Stimulated activated CD4-positive, alpha-beta T cell treated with anti-CD3 and anti-CD28 coated beads, TNF-alpha, amount 100 ng/mL, for 4 hours (primary cell): Measurements from ENCODE around the gene CPZ.

Experiments used
- DNase-seq, 3 experiments: peaks; one replicate each; pipeline ENCODE4 v3.0.0-alpha.2; 2020; ENCODE audit warnings: low read depth in 3 of 3

Gene CPZ

DNA sequence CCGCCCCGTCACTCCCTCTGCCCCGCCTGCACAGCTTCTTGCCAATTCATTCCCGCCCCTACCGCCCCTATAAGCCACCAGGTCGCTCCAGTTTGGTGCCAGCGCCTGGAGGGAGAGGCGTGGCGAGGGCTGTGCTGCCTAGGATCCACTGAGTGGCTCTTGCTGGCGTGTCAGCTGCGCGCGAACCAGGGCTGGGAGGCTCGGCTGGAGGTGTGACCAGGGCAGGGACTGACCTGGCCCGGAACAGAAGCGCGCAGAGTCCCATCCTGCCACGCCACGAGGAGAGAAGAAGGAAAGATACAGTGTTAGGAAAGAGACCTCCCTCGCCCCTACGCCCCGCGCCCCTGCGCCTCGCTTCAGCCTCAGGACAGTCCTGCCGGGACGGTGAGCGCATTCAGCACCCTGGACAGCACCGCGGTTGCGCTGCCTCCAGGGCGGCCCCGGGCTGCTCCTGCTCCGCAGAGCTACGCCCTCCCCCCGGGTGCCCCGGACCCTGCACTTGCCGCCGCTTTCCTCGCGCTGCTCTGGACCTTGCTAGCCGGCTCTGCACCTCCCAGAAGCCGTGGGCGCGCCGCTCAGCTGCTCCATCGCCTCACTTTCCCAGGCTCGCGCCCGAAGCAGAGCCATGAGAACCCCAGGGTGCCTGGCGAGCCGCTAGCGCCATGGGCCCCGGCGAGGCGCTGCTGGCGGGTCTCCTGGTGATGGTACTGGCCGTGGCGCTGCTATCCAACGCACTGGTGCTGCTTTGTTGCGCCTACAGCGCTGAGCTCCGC, 12.1 kb upstream of the CPZ start, which contains the start of gene GPR78:
Gene GPR78, plus strand, starts transcription at position 72 of the 773 bp plus-strand sequence. Its CDS starts 591 bp downstream, at position 663.
- DNase-seq, result peak in 1 of 3 experiments; percentile 20

DNA sequence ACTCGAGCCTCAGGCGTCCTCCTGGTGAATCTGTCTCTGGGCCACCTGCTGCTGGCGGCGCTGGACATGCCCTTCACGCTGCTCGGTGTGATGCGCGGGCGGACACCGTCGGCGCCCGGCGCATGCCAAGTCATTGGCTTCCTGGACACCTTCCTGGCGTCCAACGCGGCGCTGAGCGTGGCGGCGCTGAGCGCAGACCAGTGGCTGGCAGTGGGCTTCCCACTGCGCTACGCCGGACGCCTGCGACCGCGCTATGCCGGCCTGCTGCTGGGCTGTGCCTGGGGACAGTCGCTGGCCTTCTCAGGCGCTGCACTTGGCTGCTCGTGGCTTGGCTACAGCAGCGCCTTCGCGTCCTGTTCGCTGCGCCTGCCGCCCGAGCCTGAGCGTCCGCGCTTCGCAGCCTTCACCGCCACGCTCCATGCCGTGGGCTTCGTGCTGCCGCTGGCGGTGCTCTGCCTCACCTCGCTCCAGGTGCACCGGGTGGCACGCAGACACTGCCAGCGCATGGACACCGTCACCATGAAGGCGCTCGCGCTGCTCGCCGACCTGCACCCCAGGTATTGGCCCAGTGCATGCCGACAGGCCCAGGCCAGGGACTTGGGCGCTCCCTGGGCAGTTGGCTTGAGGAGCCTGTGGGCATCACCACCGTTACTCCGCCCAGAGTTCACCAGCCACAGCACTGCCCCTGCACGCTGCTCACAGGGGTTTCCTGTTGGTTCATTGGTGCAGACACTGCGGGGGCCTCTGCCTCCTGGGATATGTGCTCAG, 11.3 kb upstream of the CPZ start:
- no peak for DNase-seq

DNA sequence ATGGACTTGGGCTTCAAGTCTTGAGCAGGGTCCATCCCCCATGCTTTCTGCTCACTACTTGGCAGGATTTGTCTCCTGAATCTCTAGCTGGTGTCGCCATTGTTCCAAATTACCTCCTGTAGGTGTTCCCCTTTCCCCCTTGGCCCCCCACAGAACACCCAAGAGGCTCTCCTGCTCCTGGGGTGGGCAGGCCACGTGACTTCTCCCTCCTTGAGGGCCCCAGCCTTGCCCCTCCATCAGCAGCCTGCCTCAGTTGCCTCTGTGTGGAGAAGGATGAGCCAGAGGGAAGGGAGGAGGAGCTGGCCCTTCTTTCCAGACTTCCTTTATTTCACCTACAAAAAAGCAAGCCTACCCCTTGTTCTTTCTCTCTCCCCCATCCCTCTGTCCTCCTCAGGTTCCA, 10.5 kb upstream of the CPZ start:
- DNase-seq, result no peak

DNA sequence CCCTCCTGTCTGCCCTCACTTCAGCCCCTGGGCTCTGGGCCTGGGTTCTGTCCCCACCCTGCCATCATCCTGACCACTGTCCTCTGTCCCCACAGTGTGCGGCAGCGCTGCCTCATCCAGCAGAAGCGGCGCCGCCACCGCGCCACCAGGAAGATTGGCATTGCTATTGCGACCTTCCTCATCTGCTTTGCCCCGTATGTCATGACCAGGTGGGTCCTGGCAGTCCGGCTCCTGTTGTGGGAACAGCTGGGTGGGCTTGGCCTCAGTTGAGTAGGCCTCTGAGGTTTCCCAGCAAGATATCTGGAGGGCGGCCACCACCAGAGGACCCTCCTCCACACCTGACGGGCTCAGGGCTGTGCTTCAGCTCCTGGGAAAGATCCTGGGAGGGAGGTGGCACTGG, 10.1 kb upstream of the CPZ start:
- DNase-seq, result no peak

DNA sequence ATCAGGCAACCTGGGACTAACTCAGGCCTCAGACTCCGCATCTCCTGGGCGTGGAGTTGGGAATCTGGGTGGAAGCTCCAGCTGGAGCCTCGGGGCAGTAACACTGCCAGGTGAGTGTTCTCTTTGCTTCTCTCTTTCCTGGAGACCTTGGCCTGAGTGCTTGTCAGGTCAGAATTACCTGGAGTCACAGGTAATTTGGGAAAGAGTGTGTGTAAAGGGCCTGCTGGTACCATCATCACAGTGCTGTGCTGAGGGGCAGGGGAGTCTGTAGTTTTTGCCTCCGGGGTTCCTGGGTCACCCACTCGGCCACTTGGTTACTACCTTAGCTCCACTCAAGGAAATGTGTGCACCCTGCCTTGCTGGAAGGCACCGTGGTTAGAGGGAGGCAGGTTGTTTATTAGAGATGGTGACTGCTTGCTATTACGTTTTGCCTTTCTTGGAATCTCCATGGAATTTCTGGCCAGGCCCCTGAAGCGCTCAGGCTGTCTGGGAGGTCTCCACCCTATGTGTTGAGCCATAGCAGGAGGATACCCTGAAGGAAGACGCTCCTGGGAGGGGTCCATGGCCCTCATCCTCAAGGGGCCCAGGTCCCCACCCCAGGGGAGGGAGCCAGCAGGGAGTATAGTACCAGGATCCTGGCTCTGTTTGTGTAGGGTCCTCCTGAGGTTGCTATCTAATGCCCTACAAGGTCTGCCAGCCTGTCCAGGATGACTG, 9.5 kb upstream of the CPZ start:
- DNase-seq, result no peak

DNA sequence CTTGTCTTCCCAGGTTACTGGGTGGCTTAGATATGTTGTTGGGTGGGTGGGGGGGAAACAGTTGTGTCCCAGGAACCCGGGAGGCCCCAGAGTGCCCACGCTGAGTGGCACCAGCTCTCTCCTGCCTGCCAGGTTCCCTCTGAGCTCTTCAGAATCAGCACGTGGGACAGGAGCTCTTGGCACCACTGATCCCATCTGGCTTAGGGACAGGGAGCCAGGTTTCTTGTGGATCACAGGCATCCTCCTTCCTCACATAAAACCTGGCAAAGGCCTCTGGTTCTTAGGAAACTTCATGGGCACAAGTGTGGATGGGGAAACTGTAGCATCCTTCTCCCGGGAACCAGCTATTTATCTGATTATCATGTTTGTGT, 8.9 kb upstream of the CPZ start:
- DNase-seq, result no peak

DNA sequence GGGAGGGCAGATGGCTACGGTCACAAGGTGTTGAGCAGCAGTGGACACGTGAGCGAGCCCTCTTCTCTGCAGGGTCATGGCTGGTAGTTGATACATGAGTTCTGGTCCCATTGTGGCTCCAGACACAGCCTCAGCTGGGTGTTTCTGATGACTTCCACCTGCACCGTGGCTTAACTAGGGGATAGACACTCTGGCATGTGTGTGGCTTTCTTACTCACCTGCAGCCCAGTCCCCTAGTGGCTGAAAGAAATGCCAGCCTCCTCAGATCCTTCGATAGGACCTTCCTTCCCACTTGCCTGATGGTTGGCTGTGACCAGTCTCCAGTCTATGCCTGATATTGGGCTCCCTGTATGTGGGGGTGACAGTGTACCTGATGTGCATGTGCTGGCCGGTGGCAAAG, 7.4 kb upstream of the CPZ start:
- DNase-seq, result no peak

DNA sequence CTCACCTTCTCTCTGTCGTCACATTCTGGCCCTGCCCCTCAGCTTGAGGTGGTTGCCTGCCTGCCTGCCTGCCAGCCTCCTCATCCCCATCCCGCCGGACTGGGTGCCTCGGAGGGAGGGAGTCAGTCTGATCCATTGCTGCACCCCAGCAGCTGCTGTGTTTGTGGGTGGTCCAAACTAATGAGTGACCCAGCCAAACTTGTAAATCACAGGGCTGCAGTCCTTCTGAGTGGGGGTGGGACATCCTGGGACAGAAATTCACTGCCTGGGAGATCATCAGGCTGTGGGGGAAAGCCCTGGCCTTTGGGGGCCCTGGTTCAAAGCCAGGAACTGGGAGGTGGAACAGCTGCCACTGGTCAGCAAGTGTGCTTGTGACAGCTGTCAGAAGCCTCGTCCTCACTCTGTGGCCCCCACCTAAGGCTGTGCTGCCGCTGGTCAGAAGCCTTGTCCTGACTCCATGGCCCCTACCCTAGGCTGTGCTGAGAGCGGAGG, 6.8 kb upstream of the CPZ start:
- DNase-seq, result no peak

DNA sequence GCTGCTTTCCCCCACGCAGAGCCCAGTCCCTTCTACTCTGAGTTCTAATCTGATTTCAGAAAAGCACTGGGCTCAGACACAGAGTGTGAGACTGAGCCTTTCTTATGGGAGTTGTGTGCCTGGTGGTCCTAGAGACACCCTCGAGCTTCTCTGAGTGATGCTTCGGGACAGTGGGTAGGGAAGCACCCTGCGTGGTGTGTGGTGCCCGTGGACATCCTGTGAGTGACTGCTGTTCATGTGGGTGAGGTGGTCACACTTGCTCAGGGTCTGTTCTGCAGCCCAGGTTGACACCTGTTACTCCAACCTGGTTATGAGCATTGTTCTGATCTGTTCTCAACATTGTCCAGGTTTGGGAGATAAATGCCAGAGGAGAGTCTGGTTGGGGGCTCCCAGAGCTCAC, 6.3 kb upstream of the CPZ start:
- no peak for DNase-seq

DNA sequence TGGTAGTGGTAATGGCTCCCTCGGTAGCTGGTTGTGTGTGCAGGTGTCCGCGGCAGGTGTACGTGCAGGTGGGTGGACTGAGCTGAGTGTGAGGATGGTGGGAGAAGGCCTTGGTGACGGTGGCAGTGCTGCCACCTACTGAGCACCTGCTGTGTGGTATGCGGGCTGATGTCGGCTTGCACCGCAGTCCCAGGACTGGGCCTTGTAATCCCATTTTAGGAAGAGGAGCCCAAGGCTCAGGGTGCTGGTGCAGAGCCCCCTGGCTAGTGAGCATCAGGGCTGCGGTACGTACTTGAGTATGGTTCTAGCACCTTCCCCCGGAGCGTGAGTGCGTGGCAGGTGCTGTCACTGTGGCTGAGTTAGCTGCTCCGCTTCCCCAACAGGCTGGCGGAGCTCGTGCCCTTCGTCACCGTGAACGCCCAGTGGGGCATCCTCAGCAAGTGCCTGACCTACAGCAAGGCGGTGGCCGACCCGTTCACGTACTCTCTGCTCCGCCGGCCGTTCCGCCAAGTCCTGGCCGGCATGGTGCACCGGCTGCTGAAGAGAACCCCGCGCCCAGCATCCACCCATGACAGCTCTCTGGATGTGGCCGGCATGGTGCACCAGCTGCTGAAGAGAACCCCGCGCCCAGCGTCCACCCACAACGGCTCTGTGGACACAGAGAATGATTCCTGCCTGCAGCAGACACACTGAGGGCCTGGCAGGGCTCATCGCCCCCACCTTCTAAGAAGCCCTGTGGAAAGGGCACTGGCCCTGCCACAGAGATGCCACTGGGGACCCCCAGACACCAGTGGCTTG, 5.7 kb upstream of the CPZ start:
- no peak for DNase-seq

DNA sequence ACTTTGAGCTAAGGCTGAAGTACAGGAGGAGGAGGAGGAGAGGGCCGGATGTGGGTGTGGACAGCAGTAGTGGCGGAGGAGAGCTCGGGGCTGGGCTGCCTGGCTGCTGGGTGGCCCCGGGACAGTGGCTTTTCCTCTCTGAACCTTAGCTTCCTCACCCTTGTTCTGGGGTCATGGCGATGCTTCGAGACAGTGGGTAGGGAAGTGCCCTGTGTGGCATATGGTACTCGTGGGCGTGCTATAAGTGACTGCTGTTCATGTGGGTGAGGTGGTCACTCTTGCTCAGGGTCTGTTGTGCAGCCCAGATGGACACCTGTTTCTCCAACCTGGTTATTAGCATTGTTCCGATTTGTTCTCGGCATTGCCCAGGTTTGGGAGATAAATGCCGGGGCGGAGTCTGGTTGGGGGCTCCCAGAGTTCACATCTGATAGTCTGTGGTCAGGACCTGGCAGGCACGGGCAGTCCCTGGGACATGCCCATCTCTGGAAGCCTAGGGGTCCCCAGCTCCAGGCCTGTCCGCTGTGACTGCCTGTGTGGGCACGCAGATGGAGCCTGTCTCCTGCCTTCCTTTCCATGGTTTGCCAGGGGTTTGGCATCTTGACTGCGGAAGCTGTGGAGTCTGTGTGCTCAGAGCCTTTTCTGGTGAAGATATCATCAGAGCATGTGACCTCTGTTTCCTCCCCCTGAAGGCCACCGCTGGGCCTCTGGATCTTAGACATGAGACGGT, 4.9 kb upstream of the CPZ start:
- no peak for DNase-seq

DNA sequence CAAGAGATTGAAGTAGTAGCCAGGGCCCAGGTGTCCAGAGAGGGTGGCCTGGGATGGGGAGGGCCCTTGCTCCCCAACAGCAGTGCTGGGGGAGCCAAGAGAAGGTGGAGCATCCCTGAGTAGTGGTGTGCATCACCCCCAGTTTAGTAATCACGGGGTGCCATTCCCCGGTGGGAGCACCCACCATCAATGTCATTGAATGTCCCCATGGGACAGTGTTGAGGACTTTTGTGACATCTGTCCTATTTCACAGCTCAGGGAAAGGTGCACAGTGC, 4.4 kb upstream of the CPZ start:
- DNase-seq, result no peak

DNA sequence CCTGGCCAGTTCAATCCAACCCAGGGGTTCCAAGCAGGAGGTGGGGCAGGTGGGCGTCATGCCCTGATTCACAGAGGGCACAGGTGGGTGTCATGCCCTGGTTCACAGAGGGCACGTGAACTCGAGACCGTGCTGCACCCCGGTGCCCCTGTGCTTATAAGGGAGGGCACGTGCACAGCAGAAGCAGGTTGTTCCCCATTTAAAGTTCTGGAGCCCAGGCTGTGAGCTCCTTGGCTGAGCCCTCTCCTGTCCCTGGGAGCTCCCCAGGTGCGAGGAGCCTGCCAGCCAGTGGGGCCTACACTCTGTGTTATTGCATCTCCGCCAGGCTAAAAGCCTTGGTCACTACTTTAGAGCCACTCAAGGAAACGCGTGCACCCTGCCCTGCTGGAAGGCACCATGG, 3.2 kb upstream of the CPZ start:
- no peak for DNase-seq

DNA sequence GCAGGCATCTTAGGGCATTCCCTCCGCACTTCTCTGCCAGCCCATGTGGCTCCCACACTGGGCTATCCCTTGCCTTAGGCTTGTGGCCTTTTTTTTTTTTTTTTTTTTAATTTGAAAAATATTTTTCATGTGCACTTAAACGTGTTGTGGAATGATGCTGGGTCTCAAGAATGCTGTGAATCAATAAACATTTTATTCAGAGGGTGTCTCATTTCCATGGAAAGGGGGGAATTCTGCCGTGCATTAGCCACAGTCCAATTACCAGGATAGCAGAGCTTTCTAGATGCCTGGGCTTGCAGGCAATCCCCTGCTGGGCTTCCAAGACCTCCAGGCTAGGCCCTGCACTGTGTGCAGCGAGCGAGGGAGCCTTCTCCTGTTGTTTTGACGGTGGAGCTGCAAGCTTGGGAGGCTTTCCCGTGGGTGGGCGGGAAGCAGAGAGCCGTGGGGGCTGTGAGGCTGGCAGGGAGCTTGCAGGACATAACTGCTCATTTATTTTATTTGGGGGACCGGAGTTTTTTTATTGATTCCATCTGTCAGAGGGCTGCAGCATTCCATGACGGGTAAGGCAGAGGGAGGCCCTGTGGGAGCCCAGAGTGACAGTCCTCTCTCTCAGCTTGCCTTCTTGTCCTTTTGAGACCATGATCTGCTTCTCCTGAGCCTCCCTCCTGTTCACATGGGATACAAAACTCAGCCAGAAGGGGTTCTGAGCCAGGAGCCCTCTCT, 2.6 kb upstream of the CPZ start:
- DNase-seq, result no peak

DNA sequence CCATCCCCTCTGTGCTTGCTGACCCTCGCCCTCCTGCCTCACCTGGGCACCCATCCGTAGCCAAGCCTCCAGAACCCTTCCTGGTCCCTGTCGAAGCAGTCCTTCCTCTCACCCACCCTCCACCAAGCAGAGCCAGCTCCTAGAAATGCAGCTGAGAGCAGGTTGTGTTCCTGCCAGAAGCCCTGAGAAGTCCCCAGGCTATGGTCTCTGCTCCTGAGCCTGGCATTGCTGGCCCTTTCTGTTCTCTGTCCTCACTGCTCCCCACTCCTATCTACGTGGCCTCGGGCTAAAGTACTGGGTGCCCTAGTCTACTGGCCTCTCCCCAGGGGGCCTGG, 2.1 kb upstream of the CPZ start:
- no peak for DNase-seq

DNA sequence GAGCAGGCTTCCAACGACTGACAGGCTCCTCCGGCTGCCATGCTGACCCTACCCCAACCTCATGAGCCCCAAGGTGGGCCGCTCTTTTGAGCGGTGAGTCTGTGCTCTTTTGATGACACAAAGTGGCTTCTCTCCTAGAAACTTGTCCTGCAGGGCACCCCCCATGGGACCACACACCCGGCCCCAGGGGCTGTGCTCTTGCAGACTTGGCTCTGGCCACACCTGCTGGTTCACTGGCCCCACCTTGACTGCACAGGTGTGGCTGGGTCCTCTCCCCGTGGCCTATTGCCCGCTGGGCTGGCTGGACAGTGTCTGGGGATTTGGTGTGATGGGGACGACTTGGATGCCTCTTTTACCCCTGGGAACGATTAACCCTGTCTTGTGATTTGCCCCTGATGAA, 1.5 kb upstream of the CPZ start:
- no peak for DNase-seq

DNA sequence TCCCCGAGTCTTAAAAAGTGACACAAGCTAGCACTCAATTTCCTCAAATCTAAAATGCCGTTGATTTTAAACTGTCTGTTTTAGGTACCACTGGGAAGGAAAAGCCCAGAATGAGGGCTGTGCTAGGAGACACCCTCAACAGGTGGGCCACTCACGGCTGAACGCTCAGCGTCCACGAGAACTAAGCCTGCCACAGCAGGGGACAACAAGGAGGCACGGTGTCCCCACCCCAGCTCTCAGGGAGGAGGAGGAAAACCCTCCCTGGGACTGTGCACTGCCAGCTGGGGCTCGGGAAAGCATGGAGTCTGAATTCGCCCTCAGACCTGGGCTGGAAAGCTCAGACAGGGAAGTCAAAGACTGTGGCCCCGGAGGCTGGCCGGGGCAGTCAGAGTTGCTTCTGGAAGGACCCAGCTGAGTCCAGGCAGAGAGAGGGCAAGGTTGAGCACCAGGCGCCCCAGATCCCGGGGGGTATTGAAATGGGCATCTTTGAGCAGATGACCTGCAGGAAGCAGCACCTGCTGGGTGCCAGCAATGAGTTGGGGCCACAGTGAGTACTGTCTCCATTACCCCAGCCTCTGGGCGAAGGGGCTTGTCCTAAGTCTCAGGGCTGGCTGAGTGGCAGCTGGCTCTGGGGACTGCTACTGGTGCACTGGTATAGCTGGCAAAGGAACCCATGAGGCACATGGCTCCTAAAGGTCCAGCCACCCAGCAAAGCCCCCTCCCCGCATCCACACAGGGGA, 769 bp upstream of the CPZ start:
- DNase-seq, result no peak

DNA sequence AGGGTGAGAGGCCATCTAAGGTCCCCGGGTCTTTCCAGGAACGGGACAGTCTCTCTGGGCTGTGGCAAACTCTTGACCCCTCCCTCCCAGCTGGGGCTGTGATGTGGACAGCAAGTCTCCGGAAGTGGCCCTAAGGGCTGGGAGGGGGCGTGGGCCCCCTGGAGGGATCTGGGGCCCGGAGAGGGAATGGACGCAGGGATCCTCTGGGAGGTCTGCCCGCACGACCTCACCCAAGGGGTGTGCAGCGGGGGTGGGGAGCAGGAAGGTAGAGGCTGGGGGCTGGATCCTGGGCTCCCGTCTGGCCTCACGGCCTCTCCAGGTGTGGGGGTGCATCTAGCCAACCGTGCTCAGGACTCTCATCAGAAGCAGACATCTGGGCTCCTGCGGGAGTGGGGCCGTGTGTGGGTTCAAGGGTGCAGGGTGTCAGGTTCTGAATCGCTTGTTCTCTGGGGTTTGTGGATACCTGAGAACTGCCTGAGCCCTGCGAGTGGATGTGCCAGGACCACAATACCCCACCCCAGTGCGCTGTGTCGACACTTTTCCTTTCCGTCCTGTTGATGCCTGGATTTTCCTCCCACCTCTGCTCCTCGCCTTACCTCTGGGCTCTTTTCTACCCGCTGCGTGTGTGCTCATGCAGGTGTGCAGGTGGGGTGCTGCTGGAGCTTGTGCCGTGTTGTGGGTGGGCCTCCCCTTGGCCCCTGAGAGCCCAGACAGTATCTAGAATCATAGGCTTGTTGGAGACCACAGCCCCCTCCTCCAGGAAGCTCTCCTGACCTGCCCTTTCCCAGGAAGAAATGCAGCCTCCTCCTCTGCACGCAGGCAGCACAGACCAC, 915 bp downstream of the CPZ start:
- DNase-seq, result no peak
